GM21447 (cell line): ENCODE data around the gene LRRTM4.
"Not testable (repeated sequence)": the region's sequence is repeated elsewhere in the genome, so short reads cannot be mapped to it uniquely, and the experiment has no call there.

Source experiments
- ATAC-seq: cut with Tn5 transposase; IDR thresholded peaks from one replicate; pipeline ENCODE4 v1.9.1; 2021; ENCODE audit not compliant: unreplicated experiment

Gene LRRTM4

GRCh38 chr2:77179297-77179696 is 342.9 kb downstream of the LRRTM4 start:
- no peak for ATAC-seq

DNA sequence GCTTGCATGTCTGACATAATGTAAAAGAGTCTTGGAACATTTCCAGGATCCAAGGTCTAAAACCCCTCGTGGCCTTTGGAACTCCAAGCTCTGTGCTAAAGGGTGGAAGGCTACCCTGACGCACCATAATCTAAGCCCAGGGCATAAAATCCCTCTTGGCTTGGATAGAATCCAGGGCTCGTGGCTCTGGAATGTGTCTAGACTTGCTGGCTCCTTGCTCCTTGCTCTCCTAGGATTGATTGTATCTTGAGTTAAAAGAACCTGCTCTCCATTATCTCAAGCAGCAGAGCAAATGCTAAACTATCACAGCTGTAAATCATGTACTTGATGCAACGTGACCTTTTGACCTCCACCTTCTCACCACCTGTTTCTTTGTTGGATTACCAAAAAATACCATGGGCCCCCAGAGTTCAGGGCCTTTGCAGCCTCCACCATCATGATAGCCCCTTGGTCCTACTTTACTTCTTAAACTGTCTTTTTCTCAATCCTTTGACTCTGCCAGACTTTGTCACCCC is 346.9 kb downstream of the LRRTM4 start:
- ATAC-seq = not testable (repeated sequence)

GRCh38 chr2:77169426-77169825 is 352.8 kb downstream of the LRRTM4 start:
- ATAC-seq = no peak

GRCh38 chr2:77164021-77164420 is 358.2 kb downstream of the LRRTM4 start:
- ATAC-seq = not testable (repeated sequence)

DNA sequence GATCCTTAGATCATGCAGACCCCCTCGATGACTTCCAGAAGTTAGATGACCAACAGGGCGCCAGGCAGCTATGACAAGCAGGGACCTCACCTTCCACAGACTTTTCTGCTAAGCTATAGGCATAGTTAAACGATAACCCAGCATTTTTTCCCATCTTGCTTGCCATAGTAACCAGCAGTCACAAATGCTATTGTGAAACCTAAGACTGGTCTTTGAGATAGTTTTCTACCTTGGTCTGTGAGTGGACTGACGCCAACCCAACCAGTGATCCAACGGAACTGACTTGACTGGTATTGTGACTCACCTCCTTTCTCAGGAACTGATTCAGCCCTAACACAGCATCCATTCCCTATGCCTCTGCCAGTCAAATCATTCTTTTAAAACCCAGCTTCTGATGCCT is 361.2 kb downstream of the LRRTM4 start:
- no peak for ATAC-seq

DNA sequence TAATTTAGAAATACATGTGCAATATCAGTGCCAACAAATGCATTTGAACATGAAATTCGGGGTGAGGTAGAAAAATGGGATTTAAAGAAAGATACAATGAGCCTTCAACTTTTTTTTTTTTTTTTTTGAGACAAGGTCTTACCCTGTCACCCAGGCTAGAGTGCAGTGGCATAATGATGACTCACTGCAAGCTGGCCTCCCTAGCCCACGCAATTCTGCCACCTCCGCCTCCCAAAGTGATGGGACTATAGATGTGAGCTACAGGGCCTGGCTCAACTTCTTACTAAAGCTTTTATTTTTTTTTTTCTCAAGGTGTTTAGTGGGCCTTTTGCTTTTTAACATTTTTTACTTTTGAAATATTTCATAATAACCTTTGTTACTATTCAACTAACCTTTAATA is 365.6 kb downstream of the LRRTM4 start:
- ATAC-seq = no peak

- ATAC-seq = no peak
Observed at GRCh38 chr2:77155511-77155910, 366.7 kb downstream of the LRRTM4 start.

- no peak for ATAC-seq
Observed at GRCh38 chr2:77149565-77149964, 372.6 kb downstream of the LRRTM4 start.

DNA sequence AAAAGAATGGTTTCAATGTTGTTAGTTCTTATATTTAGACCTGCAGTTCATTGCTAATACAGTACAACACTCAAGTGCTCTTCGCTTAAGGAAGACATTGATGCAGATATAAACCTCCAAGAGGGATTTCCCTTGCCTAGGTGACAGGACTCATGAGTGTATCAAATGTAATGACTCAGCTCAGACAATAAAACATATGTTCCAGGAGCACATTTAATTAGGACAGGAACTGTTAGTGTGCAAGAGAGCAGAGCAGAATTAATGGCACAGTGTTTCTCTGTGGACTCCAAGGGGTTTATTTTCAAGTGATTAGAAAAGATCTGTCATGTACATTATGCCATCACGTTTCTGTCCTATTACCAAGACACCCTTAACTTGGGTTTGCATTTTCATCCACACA is 375.0 kb downstream of the LRRTM4 start:
- ATAC-seq = no peak

- ATAC-seq = no peak
Observed at GRCh38 chr2:77144772-77145171, 377.4 kb downstream of the LRRTM4 start.

- no peak for ATAC-seq
Observed at GRCh38 chr2:77142141-77142540, 380.0 kb downstream of the LRRTM4 start.

DNA sequence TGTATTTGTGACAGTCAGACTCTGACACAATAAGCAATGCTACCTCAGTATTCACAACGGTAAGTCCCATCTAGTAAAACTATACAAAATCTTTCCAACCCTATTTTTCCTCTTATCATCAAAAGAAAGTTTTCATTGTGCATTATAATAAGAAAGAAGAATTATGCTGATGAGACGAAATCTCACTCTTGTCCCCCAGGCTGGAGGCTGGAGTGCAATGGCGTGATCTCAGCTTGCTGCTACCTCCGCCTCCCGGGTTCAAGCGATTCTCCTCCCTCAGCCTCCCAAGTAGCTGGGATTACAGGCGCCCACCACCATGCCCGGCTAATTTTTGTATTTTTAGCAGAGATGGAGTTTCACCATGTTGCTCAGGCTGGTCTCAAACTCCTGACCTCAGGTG is 393.7 kb downstream of the LRRTM4 start:
- ATAC-seq = not testable (repeated sequence)

- ATAC-seq = no peak
Observed at GRCh38 chr2:77127345-77127744, 394.8 kb downstream of the LRRTM4 start.

GRCh38 chr2:77121518-77121917 is 400.7 kb downstream of the LRRTM4 start:
- no peak for ATAC-seq

GRCh38 chr2:77119333-77119732 is 402.8 kb downstream of the LRRTM4 start:
- no peak for ATAC-seq

DNA sequence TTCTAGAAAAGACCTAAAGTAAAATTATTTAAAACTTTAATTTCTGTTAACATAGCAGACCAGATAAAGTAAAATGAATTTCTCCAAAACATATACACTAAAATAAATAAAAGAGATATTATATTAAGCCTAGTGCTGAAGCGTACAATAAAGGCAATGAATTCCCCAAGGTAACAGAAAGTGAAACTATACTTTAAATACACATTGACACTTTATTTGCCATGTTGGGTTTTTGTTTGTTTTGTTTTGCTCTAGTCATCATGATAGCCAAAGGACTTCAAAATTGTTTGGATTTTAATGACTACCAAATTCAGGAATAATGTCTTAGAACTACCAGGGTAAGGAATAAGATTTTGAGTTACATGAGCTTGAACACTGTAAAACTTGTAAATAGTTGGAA is 413.3 kb downstream of the LRRTM4 start:
- ATAC-seq = no peak

DNA sequence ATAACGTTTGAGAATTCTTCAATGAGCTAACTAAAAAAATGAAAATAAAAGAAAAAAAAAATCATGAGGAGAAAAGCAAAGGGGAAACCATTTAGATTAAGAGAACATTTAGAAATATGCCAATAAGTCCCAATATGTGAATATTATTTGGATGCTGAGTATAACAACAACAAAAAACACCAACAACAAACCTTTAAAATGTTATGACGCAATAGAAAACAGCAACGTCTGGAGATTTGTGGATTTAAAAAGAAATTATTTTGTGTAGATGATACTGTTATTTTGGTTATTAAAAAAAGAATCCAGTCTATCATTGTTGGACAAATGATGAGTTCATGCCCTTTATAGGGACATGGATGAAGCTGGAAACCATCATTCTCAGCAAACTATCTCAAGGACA is 417.2 kb downstream of the LRRTM4 start:
- no peak for ATAC-seq

DNA sequence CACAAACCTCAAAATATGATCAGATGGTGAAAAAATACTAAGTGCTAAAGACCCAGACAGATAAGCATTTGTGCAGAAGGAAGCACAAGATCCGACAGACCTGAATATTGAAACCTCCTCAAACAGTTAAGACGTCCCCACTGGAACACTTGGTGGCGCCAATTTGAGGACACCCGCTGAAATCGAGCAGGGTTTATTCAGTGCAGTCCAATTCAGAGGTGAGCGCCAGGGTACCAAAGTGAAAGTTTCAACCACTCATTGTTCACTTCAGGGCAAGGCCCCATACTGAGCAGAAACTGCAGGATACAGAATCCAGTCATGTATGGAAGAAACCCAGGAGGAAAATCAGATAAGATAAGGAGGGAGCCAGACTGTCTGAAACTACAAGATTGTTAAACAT is 417.6 kb downstream of the LRRTM4 start:
- no peak for ATAC-seq

GRCh38 chr2:77102927-77103326 is 419.2 kb downstream of the LRRTM4 start:
- ATAC-seq = no peak

- no peak for ATAC-seq
Observed at GRCh38 chr2:77101796-77102452, 420.3 kb downstream of the LRRTM4 start.

DNA sequence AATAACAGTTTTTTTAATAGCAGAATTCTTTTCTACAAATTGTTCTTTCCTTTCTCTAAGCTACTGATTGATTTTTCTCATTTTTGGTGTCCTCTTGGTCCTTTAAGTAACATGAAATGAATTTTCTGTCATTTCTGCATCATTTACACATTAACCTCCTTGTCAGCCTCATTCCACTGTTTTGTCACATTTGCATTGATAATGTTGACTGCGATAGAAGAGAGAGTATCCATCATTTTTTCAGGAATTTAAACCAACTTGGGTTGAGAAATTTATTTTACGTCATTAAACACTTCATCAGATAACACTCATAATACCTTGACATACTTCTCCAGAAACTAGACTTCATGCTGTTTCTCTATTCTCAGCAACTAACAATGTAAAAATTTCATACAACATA is 422.2 kb downstream of the LRRTM4 start:
- no peak for ATAC-seq

GRCh38 chr2:77095525-77095924 is 426.7 kb downstream of the LRRTM4 start:
- not testable (repeated sequence) for ATAC-seq

DNA sequence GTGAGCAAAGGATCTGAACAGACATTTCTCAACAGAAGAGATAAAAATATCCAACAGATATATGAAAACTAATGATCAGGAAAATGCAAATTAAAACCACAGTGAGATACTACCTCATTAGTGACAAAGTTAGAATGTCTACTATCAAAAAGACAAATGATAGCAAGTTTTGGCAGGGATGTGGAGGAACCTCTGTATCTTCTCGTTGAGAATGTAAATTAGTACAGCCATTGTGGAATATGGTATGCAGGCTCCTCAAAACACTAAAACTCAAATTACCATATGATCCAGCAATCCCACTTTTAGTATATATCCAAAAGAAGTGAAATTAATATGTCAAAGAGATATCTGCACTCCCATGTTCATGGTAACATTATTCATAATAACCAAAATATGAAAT is 427.1 kb downstream of the LRRTM4 start:
- no peak for ATAC-seq
